Measurements from ENCODE around the gene OSTN. TPM values are rescaled to one million over a fixed set of nuclear protein-coding genes. Genes with fewer than 3 reads are reported as not detected.

OSTN gene
- total and polyA plus RNA-seq, 12 donors = under 0.01 TPM; not detected in 11

GRCh38 chr3:191259486-191259885 lies 60.4 kb downstream of the OSTN start:
- TF ChIP-seq POLR2A (IDR thresholded peaks at IDR 0.05) = no peak
- no peak for TF ChIP-seq CTCF (IDR thresholded peaks at IDR 0.05)
- WGBS, 4 donors = 0 to 56% (median 0%) methylated on average over 1 of the region's 1 CpG
- H3K9me3 ChIP-seq (replicated peaks in 1 of 3) = no peaks in the 10 kb centered on the region
- peak overlapping the region in 1 of 4 donors; percentile 22 for H3K4me3 ChIP-seq
- H3K36me3 ChIP-seq (replicated peaks in 1 of 2) = no peaks in the 10 kb centered on the region
- no peak for DNase-seq
- H3K27ac ChIP-seq = no peak overlapping the region
- peaks cover 0 to 4% of the 10 kb centered on the region in 2 donors for H3K4me1 ChIP-seq (replicated peaks in 1 of 2)
- H3K27me3 ChIP-seq = no peaks in the 10 kb centered on the region
- intact Hi-C loops (cut with DNase I) = no loop called here

- Histone ChIP-seq H3K36me3 (replicated peaks in 1 of 2) (no peaks in the 10 kb centered on the region), H3K27ac (no peak overlapping the region), H3K4me3 (no peak overlapping the region), H3K27me3 (no peaks in the 10 kb centered on the region), H3K9me3 (replicated peaks in 1 of 3) (no peaks in the 10 kb centered on the region), H3K4me1 (replicated peaks in 1 of 2) (peaks cover 0 to 4% of the 10 kb centered on the region in 2 donors)
- no peak for TF ChIP-seq CTCF (IDR thresholded peaks at IDR 0.05)
- TF ChIP-seq POLR2A (IDR thresholded peaks at IDR 0.05) = no peak
- DNase-seq = no peak
- 87 to 94% (median 89%) methylated on average over 8 to 11 of the region's 11 CpGs for WGBS, 4 donors
- intact Hi-C loops (cut with DNase I) = no loop called here
Observed at GRCh38 chr3:191260431-191261303, 61.6 kb downstream of the OSTN start.

GRCh38 chr3:191261304-191261638 lies 62.2 kb downstream of the OSTN start:
- Histone ChIP-seq H3K4me3 (no peak overlapping the region), H3K9me3 (replicated peaks in 1 of 3) (no peaks in the 10 kb centered on the region), H3K27ac (no peak overlapping the region), H3K36me3 (replicated peaks in 1 of 2) (no peaks in the 10 kb centered on the region), H3K27me3 (no peaks in the 10 kb centered on the region), H3K4me1 (replicated peaks in 1 of 2) (peaks cover 0 to 4% of the 10 kb centered on the region in 2 donors)
- no peak for DNase-seq
- intact Hi-C loops (cut with DNase I) = no loop called here
- no peak for TF ChIP-seq POLR2A (IDR thresholded peaks at IDR 0.05)
- TF ChIP-seq CTCF (IDR thresholded peaks at IDR 0.05) = no peak

- intact Hi-C loops (cut with DNase I) = no loop called here
- H3K4me1 ChIP-seq (replicated peaks in 1 of 2) = no peaks in the 10 kb centered on the region
Observed at GRCh38 chr3:191262650-191263049, 63.6 kb downstream of the OSTN start.

More at GRCh38 chr3:191262650-191263049, 63.6 kb downstream of the OSTN start:
- no peaks in the 10 kb centered on the region for H3K27me3 ChIP-seq
- no peaks in the 10 kb centered on the region for H3K36me3 ChIP-seq (replicated peaks in 1 of 2)
- WGBS, 4 donors = 46 to 71% (median 57%) methylated on average over 1 of the region's 1 CpG
- no peak for DNase-seq
- H3K9me3 ChIP-seq (replicated peaks in 1 of 3) = no peaks in the 10 kb centered on the region
- TF ChIP-seq CTCF (IDR thresholded peaks at IDR 0.05) (no peak), POLR2A (IDR thresholded peaks at IDR 0.05) (no peak)
- H3K4me3 ChIP-seq = no peak overlapping the region
- H3K27ac ChIP-seq = no peak overlapping the region
